Psoas muscle (tissue), 8 donors: ENCODE measurements around the gene KAZN. TPM values are rescaled to one million over a fixed set of nuclear protein-coding genes. Genes with fewer than 3 reads are reported as not detected.

Experiments used
- ATAC-seq, 4 donors: fragments of 200-7000 bp; cut with Tn5 transposase; one replicate each; pipeline ENCODE4 v1.9.1; 2020; ENCODE audit warnings: moderate library complexity in 3 of 4, mild to moderate bottlenecking in 2 of 4
- DNase-seq, 2 donors: peaks; one replicate each; pipeline ENCODE4 v3.0.0-alpha.2; 2020
- H3K27ac ChIP-seq: fragments of 200-600 bp; one replicate; pipeline ENCODE4 v1.8.0; 2022
- H3K27me3 ChIP-seq, 3 donors: fragments of 200-600 bp in 1 of 3; one replicate each; pipeline versions ENCODE4 v1.6.1 to v1.8.0; 2013 to 2022; ENCODE audit warnings: low read length in 2 of 3, mild to moderate bottlenecking in 2 of 3, moderate library complexity in 1 of 3; ENCODE audit not compliant: insufficient read depth in 3 of 3
- H3K36me3 ChIP-seq, 2 donors: fragments of 200-600 bp in 1 of 2; one replicate each; pipeline versions ENCODE4 v1.6.1 to v1.8.0; 2013 to 2022; ENCODE audit warnings: low read depth in 1 of 2, mild to moderate bottlenecking in 1 of 2, moderate library complexity in 1 of 2; ENCODE audit not compliant: insufficient read depth in 1 of 2
- H3K4me1 ChIP-seq: fragments of 200-600 bp; one replicate; pipeline ENCODE4 v1.8.0; 2022
- H3K4me3 ChIP-seq: fragments of 200-600 bp; one replicate; pipeline ENCODE4 v1.8.0; 2022; ENCODE audit warnings: mild to moderate bottlenecking
- H3K9me3 ChIP-seq: fragments of 200-600 bp; one replicate; pipeline ENCODE4 v1.8.0; 2022
- CTCF ChIP-seq: fragments of 200-600 bp; IDR thresholded peaks from one replicate; pipeline ENCODE4 v1.8.0; 2022; ENCODE audit warnings: antibody characterized with exemption
- WGBS, 3 donors: extraction: QIAGEN DNeasy Blood & Tissue Kit; methylation state at CpG; one replicate each; pipeline versions ENCODE4 v1.1.6 to v1.1.7; 2013; 5-methylcytosine and 5-hydroxymethylcytosine counted together
- intact Hi-C, 2 donors: fragments of 100-400 bp; cut with DNase I; formaldehyde crosslinking; loops; one replicate each; pipeline versions ENCODE4 v1.11.0 to v1.14.2; 2022
- polyA plus RNA-seq, 3 donors: library from polyadenylated mRNA; stranded (reverse); fragments of 200-250 nt; gene quantifications; one replicate each; pipeline ENCODE4 v1.2.3, GENCODE V29; 2013
- total RNA-seq, 4 donors: library from RNA; stranded (reverse); fragmentation: NEBNext Ultra II Directional in 2 of 4; extraction: Animal tissue kit (Norgen Biotek cat#: 25700) in 2 of 4; gene quantifications; one replicate each; pipeline versions ENCODE4 v1.2.1 to v1.2.4, GENCODE V29; 2021 to 2023
- donor health status: healthy with polysubstance abuse.
- donor health status: DM: no; HTN: no; CAD: no; lungs with moderate emphysema.
- donor health status: Bipolar disorder and iron deficiency.
- donor health status: healthy.
- donor health status: DM: yes; HTN: yes; CAD: no.
- donor health status: DM: no; HTN: no; CAD: no.
- donor health status: DM: no; HTN: no; CAD: no.
- donor health status: DM: yes; HTN: yes; CAD: no.

The KAZN gene
- total and polyA plus RNA-seq, 7 donors = 0.23 to 2.3 (median 0.97) TPM

- TF ChIP-seq CTCF = no peak
- ATAC-seq = no peak
- Histone ChIP-seq H3K9me3 (no peaks in the 10 kb centered on the region), H3K36me3 (no peaks in the 10 kb centered on the region), H3K27me3 (no peaks in the 10 kb centered on the region), H3K27ac (no peak overlapping the region), H3K4me3 (no peak overlapping the region), H3K4me1 (no peaks in the 10 kb centered on the region)
- intact Hi-C loops = no loop called here
- DNase-seq = no peak
- 31 to 45% (median 41%) methylated on average over 5 of the region's 5 CpGs for WGBS, 3 donors
Measured at GRCh38 chr1:14634486-14634885, 36.0 kb downstream of the KAZN start.

GRCh38 chr1:14635421-14635820, 36.9 kb downstream of the KAZN start:
- no peaks in the 10 kb centered on the region for H3K36me3 ChIP-seq
- TF ChIP-seq CTCF = no peak
- intact Hi-C loops = no loop called here
- WGBS, 3 donors = 91 to 93% (median 92%) methylated on average over 9 of the region's 9 CpGs
- H3K27ac ChIP-seq = no peak overlapping the region
- ATAC-seq (no peak), DNase-seq (no peak)
- no peak overlapping the region for H3K4me3 ChIP-seq
- no peaks in the 10 kb centered on the region for H3K4me1 ChIP-seq
- H3K9me3 ChIP-seq = no peaks in the 10 kb centered on the region
- no peaks in the 10 kb centered on the region for H3K27me3 ChIP-seq

GRCh38 chr1:14636897-14637632, 38.6 kb downstream of the KAZN start:
- ATAC-seq (no peak), DNase-seq (no peak)
- 72 to 79% (median 75%) methylated on average over 9 of the region's 9 CpGs for WGBS, 3 donors
- no peak overlapping the region for H3K4me3 ChIP-seq
- no peaks in the 10 kb centered on the region for H3K27me3 ChIP-seq
- H3K27ac ChIP-seq = no peak overlapping the region
- intact Hi-C loops = no loop called here
- TF ChIP-seq CTCF = no peak
- H3K9me3 ChIP-seq = no peaks in the 10 kb centered on the region
- H3K4me1 ChIP-seq = no peaks in the 10 kb centered on the region
- H3K36me3 ChIP-seq = no peaks in the 10 kb centered on the region

GRCh38 chr1:14639291-14640050, 41.0 kb downstream of the KAZN start:
- no peak for DNase-seq
- Histone ChIP-seq H3K9me3 (peaks cover 16% of the 10 kb centered on the region), H3K27ac (no peak overlapping the region), H3K27me3 (no peaks in the 10 kb centered on the region), H3K4me1 (no peaks in the 10 kb centered on the region), H3K36me3 (no peaks in the 10 kb centered on the region), H3K4me3 (no peak overlapping the region)
- no peak for TF ChIP-seq CTCF
- intact Hi-C loops = no loop called here
- ATAC-seq = no peak
- 66 to 72% (median 71%) methylated on average over 15 of the region's 15 CpGs for WGBS, 3 donors
